Hepatocyte (in vitro differentiated cells): ENCODE data around the gene ZMYM2.

Experiments
- EZH2 ChIP-seq: fragments of 200-600 bp; sonication (generic); IDR thresholded peaks from 2 replicates; pipeline ENCODE4 v1.6.1; 2016; ENCODE audit warnings: antibody characterized with exemption, mild to moderate bottlenecking, borderline replicate concordance
- TF ChIP-seq, protein P1 (sequence below): fragments of 200-600 bp; sonication (generic); IDR thresholded peaks from 2 replicates; pipeline ENCODE4 v1.5.1; 2016; ENCODE audit warnings: antibody characterized with exemption, mild to moderate bottlenecking; ENCODE audit not compliant: poor library complexity

DNA sequence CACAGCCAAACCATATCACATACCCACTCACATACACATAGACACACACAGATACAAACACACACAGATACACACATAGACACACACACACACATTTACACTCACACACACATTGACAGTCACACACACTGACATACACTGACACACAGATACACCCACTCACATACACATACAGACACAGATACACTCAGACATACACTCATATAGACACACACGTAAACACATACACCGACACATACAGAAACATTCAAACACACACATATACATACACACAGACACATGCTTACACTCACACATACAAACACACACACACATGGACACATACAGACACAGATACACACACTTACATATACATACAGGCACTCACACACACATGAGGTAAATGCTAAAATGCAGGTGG, 172.1 kb downstream of the ZMYM2 start:
- TF ChIP-seq, protein P1, sequence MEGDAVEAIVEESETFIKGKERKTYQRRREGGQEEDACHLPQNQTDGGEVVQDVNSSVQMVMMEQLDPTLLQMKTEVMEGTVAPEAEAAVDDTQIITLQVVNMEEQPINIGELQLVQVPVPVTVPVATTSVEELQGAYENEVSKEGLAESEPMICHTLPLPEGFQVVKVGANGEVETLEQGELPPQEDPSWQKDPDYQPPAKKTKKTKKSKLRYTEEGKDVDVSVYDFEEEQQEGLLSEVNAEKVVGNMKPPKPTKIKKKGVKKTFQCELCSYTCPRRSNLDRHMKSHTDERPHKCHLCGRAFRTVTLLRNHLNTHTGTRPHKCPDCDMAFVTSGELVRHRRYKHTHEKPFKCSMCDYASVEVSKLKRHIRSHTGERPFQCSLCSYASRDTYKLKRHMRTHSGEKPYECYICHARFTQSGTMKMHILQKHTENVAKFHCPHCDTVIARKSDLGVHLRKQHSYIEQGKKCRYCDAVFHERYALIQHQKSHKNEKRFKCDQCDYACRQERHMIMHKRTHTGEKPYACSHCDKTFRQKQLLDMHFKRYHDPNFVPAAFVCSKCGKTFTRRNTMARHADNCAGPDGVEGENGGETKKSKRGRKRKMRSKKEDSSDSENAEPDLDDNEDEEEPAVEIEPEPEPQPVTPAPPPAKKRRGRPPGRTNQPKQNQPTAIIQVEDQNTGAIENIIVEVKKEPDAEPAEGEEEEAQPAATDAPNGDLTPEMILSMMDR: no peak
- no peak for TF ChIP-seq EZH2
